GM18861 (cell line): Measurements from ENCODE around the gene HIPK2.

Experiments
- ATAC-seq: cut with Tn5 transposase; IDR thresholded peaks from one replicate; pipeline ENCODE4 v1.9.1; 2021; ENCODE audit not compliant: unreplicated experiment

The HIPK2 gene

DNA sequence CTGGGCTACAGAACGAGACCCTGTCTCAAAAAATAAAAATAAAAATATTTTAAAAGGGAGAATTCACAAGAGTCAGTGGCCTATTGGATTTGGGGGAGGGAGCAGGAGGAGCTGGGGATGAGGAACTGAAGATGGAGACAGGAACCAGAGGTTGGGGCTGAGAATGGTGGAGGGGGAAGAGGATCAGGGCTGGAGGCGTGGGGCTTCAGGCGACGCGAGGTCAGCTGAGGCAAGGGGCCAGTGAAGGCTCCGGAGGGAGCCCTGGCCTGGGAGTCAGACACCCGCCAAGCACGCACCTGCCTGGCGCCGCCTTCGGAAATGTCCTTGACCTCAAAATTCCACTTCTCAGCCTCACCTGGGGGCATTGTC is 255.0 kb downstream of the HIPK2 start:
- ATAC-seq = no peak

DNA sequence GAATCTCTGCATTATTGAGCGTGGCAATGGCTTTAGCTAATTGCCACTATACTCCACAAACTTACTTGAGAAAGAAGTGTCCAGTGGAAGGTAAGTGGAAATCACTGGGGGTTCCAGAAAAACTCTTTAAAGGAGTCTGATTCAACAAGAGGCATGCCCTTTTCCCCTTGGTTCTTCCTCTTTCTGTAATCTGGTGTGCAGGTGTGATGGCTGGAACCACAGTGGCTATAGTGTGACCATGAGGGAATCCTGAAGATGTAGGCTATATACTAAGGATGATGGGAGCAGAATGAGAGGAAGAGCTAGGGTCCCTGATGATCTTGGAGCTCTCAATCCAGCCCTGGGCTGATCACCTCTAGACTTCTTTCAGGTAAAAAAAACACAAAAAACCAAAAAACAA is 256.4 kb downstream of the HIPK2 start:
- ATAC-seq = no peak

DNA sequence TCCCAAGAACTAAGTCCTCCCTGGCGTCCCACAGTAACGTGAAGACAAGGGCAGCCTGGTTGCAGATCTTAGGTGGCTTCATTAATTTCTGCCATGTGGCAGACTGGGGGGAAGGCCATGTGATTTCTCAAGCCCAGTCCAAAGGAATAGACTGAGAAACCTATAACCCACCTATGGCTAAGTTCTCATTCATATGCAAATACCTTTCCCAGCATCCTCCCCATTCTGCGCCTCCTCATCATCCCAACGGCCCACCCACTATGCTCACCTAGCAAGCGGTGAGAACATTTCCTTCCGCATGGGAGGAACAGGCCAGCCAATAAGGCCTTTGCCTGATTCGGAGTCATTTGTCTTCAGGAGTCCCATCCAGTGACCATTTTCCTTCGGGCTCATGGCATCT is 262.5 kb downstream of the HIPK2 start:
- no peak for ATAC-seq
